Activated CD4-positive, alpha-beta T cell treated with anti-CD3 and anti-CD28 coated beads, Interleukin-2, amount 10 ng/mL, durations not matched to agents 7 days and 5 days (primary cell): ENCODE results near the gene CCDC88C. TPM values are rescaled to one million over a fixed set of nuclear protein-coding genes. Genes with fewer than 3 reads are reported as not detected.

Experiments used
- CTCF ChIA-PET: fragments of 350-600 bp; sonication (Branson Sonifier 250); formaldehyde crosslinking; loops from one replicate; lab custom pipeline; 2021; ENCODE audit warnings: antibody characterized with exemption; lab: Charles Lee
- POLR2A ChIA-PET: fragments of 350-600 bp; sonication (Branson Sonifier 250); formaldehyde crosslinking; loops from one replicate; lab custom pipeline; 2021; ENCODE audit warnings: antibody characterized with exemption; lab: Charles Lee
- DNase-seq: peaks from one replicate; pipeline ENCODE4 v3.0.0-alpha.2; 2020
- H3K27ac Mint-ChIP-seq: one replicate; pipeline ENCODE4 v1.8.0; 2021; ENCODE audit warnings: mild to moderate bottlenecking, moderate library complexity, mixed read lengths
- H3K27me3 Mint-ChIP-seq: one replicate; pipeline ENCODE4 v1.8.0; 2021; ENCODE audit warnings: mixed read lengths
- H3K36me3 Mint-ChIP-seq: one replicate; pipeline ENCODE4 v1.8.0; 2021; ENCODE audit warnings: low read depth, mixed read lengths
- H3K4me1 Mint-ChIP-seq: one replicate; pipeline ENCODE4 v1.8.0; 2021; ENCODE audit warnings: mixed read lengths
- H3K4me3 Mint-ChIP-seq: one replicate; pipeline ENCODE4 v1.8.0; 2021; ENCODE audit warnings: mild to moderate bottlenecking, moderate library complexity, mixed read lengths
- H3K9me3 Mint-ChIP-seq: one replicate; pipeline ENCODE4 v1.8.0; 2021; ENCODE audit warnings: mixed read lengths
- total RNA-seq, 2 experiments: library from RNA; stranded (reverse); gene quantifications; one replicate each; pipeline ENCODE4 v1.2.3, GENCODE V29; 2021

CCDC88C gene
- total RNA-seq, 2 experiments from 2014 or later, result 187 to 193 TPM

GRCh38 chr14:91394105-91395081 is 23.2 kb downstream of the CCDC88C start:
- Mint-ChIP-seq H3K36me3 (peaks cover 44% of the 10 kb centered on the region), H3K27ac (no peak overlapping the region), H3K9me3 (no peaks in the 10 kb centered on the region), H3K27me3 (no peaks in the 10 kb centered on the region), H3K4me3 (no peak overlapping the region), H3K4me1 (peaks cover 93% of the 10 kb centered on the region)
- POLR2A ChIA-PET, result no interaction called here
- CTCF ChIA-PET, result interaction anchor here (0.8 to 1.6 kb wide), 2 partner anchors 20 to 25 kb away, joined by 3 to 6 read pairs; no protein-coding TSS in a partner anchor
- no peak for DNase-seq

- H3K4me3 Mint-ChIP-seq, result no peak overlapping the region
- POLR2A ChIA-PET, result no interaction called here
These were observed 24.9 kb downstream of the CCDC88C start for GRCh38 chr14:91392623-91393303.

GRCh38 chr14:91390165-91390778 is 27.3 kb downstream of the CCDC88C start:
- ChIA-PET CTCF (interaction anchor here (1.2 to 2.2 kb wide), 2 partner anchors 25 to 64 kb away, joined by 4 to 6 read pairs; no protein-coding TSS in a partner anchor), POLR2A (interaction anchor here (0.6 to 0.7 kb wide), 2 partner anchors 11 to 40 kb away, joined by 3 read pairs; no protein-coding TSS in a partner anchor)

More at GRCh38 chr14:91392623-91393303, 24.9 kb downstream of the CCDC88C start:
- H3K4me1 Mint-ChIP-seq, result peaks cover 94% of the 10 kb centered on the region
- H3K36me3 Mint-ChIP-seq, result peaks cover 46% of the 10 kb centered on the region
- no peaks in the 10 kb centered on the region for H3K9me3 Mint-ChIP-seq
- no peak overlapping the region for H3K27ac Mint-ChIP-seq
- no peak for DNase-seq
- CTCF ChIA-PET, result interaction anchor here (0.8 to 1.6 kb wide), 2 partner anchors 8 to 18 kb away, joined by 6 read pairs; no protein-coding TSS in a partner anchor
- H3K27me3 Mint-ChIP-seq, result no peaks in the 10 kb centered on the region

GRCh38 chr14:91389150-91389549 is 28.5 kb downstream of the CCDC88C start:
- no peaks in the 10 kb centered on the region for H3K27me3 Mint-ChIP-seq
- CTCF ChIA-PET, result interaction anchor here (0.7 to 2.2 kb wide), 6 partner anchors 20 to 573 kb away, joined by 3 to 6 read pairs (median 4); no protein-coding TSS in a partner anchor
- H3K36me3 Mint-ChIP-seq, result peaks cover 34% of the 10 kb centered on the region
- peak overlapping the region; percentile 64 for H3K27ac Mint-ChIP-seq
- H3K4me1 Mint-ChIP-seq, result peaks cover 86% of the 10 kb centered on the region
- DNase-seq, result no peak
- POLR2A ChIA-PET, result interaction anchor here (1.0 kb wide), 1 partner anchor 9 kb away, joined by 3 read pairs; no protein-coding TSS in a partner anchor
- H3K9me3 Mint-ChIP-seq, result no peaks in the 10 kb centered on the region
- no peak overlapping the region for H3K4me3 Mint-ChIP-seq

More at GRCh38 chr14:91390165-91390778, 27.3 kb downstream of the CCDC88C start:
- no peak for DNase-seq
- Mint-ChIP-seq H3K36me3 (peaks cover 36% of the 10 kb centered on the region), H3K27ac (peak overlapping the region; percentile 76), H3K4me3 (no peak overlapping the region), H3K9me3 (no peaks in the 10 kb centered on the region), H3K27me3 (no peaks in the 10 kb centered on the region), H3K4me1 (peaks cover 88% of the 10 kb centered on the region)

- ChIA-PET POLR2A (interaction anchor here (0.7 to 1.0 kb wide), 2 partner anchors 9 to 30 kb away, joined by 3 read pairs; no protein-coding TSS in a partner anchor), CTCF (interaction anchor here (0.9 to 2.2 kb wide), 9 partner anchors 12 to 63 kb away, joined by 3 to 6 read pairs (median 4); partner anchors contain the start of gene CCDC88C)
- H3K27ac Mint-ChIP-seq, result peak overlapping the region; percentile 64
- H3K9me3 Mint-ChIP-seq, result no peaks in the 10 kb centered on the region
- H3K27me3 Mint-ChIP-seq, result no peaks in the 10 kb centered on the region
- peak overlapping the region; percentile 0 for H3K4me3 Mint-ChIP-seq
- peak; percentile 67 for DNase-seq
- H3K36me3 Mint-ChIP-seq, result peaks cover 32% of the 10 kb centered on the region
- peaks cover 84% of the 10 kb centered on the region for H3K4me1 Mint-ChIP-seq
These were observed 29.1 kb downstream of the CCDC88C start for GRCh38 chr14:91388551-91388975.

GRCh38 chr14:91387951-91388381 is 29.7 kb downstream of the CCDC88C start:
- peak overlapping the region; percentile 0 for H3K4me3 Mint-ChIP-seq
- peaks cover 30% of the 10 kb centered on the region for H3K36me3 Mint-ChIP-seq
- H3K9me3 Mint-ChIP-seq, result no peaks in the 10 kb centered on the region
- CTCF ChIA-PET, result interaction anchor here (0.9 to 2.1 kb wide), 8 partner anchors 11 to 60 kb away, joined by 3 to 5 read pairs (median 4); partner anchors contain the start of gene CCDC88C
- H3K4me1 Mint-ChIP-seq, result peaks cover 83% of the 10 kb centered on the region
- no peaks in the 10 kb centered on the region for H3K27me3 Mint-ChIP-seq
- no peak for DNase-seq
- H3K27ac Mint-ChIP-seq, result peak overlapping the region; percentile 64
- POLR2A ChIA-PET, result interaction anchor here (0.7 kb wide), 1 partner anchor 29 kb away, joined by 3 read pairs; no protein-coding TSS in a partner anchor

- ChIA-PET POLR2A (interaction anchor here (0.5 kb wide), 1 partner anchor 687 kb away, joined by 3 read pairs; no protein-coding TSS in a partner anchor), CTCF (interaction anchor here (1.2 to 2.1 kb wide), 5 partner anchors 11 to 59 kb away, joined by 3 to 6 read pairs (median 5); no protein-coding TSS in a partner anchor)
- Mint-ChIP-seq H3K27ac (no peak overlapping the region), H3K27me3 (no peaks in the 10 kb centered on the region), H3K4me3 (no peak overlapping the region), H3K4me1 (peaks cover 83% of the 10 kb centered on the region), H3K36me3 (peaks cover 32% of the 10 kb centered on the region), H3K9me3 (no peaks in the 10 kb centered on the region)
- DNase-seq, result no peak
These were observed 30.3 kb downstream of the CCDC88C start for GRCh38 chr14:91387169-91387835.

GRCh38 chr14:91385697-91386096 is 31.9 kb downstream of the CCDC88C start:
- no peak overlapping the region for H3K4me3 Mint-ChIP-seq
- H3K27ac Mint-ChIP-seq, result no peak overlapping the region
- POLR2A ChIA-PET, result no interaction called here
- H3K4me1 Mint-ChIP-seq, result peaks cover 84% of the 10 kb centered on the region
- H3K9me3 Mint-ChIP-seq, result no peaks in the 10 kb centered on the region
- H3K36me3 Mint-ChIP-seq, result peaks cover 38% of the 10 kb centered on the region
- H3K27me3 Mint-ChIP-seq, result no peaks in the 10 kb centered on the region
- DNase-seq, result no peak
- CTCF ChIA-PET, result interaction anchor here (0.9 to 1.6 kb wide), 4 partner anchors 10 to 62 kb away, joined by 3 to 6 read pairs (median 3); no protein-coding TSS in a partner anchor

- peaks cover 84% of the 10 kb centered on the region for H3K4me1 Mint-ChIP-seq
- no peak for DNase-seq
- no peaks in the 10 kb centered on the region for H3K9me3 Mint-ChIP-seq
- H3K36me3 Mint-ChIP-seq, result peaks cover 36% of the 10 kb centered on the region
- no peak overlapping the region for H3K27ac Mint-ChIP-seq
- no peaks in the 10 kb centered on the region for H3K27me3 Mint-ChIP-seq
- POLR2A ChIA-PET, result no interaction called here
- H3K4me3 Mint-ChIP-seq, result no peak overlapping the region
- CTCF ChIA-PET, result interaction anchor here (0.9 to 1.1 kb wide), 3 partner anchors 10 to 62 kb away, joined by 3 read pairs; no protein-coding TSS in a partner anchor
These were observed 32.4 kb downstream of the CCDC88C start for GRCh38 chr14:91385224-91385623.

- Mint-ChIP-seq H3K9me3 (no peaks in the 10 kb centered on the region), H3K4me3 (no peak overlapping the region), H3K27me3 (no peaks in the 10 kb centered on the region), H3K36me3 (peaks cover 42% of the 10 kb centered on the region), H3K4me1 (peaks cover 88% of the 10 kb centered on the region), H3K27ac (no peak overlapping the region)
- POLR2A ChIA-PET, result no interaction called here
- DNase-seq, result no peak
- CTCF ChIA-PET, result no interaction called here
These were observed 34.2 kb downstream of the CCDC88C start for GRCh38 chr14:91383439-91383838.
